Activated T-cell treated with anti-CD3 and anti-CD28 coated beads, Interleukin-2, amount 50 U/mL, for 24 hours (primary cell): ENCODE data around the gene CLASP1.
"Not testable (repeated sequence)": the region's sequence is repeated elsewhere in the genome, so short reads cannot be mapped to it uniquely, and the experiment has no call there.

Experiments used
- DNase-seq: peaks from one replicate; pipeline ENCODE4 v3.0.0-alpha.2; 2020
- H3K27ac Mint-ChIP-seq: 2 replicates; pipeline ENCODE4 v1.8.0; 2020; ENCODE audit warnings: mild to moderate bottlenecking, mixed read lengths
- H3K27me3 Mint-ChIP-seq: 2 replicates; pipeline ENCODE4 v1.8.0; 2020; ENCODE audit warnings: mixed read lengths
- H3K36me3 Mint-ChIP-seq: 2 replicates; pipeline ENCODE4 v1.8.0; 2020; ENCODE audit warnings: low read depth, mixed read lengths
- H3K4me1 Mint-ChIP-seq: 2 replicates; pipeline ENCODE4 v1.8.0; 2020; ENCODE audit warnings: low read depth, mixed read lengths
- H3K4me3 Mint-ChIP-seq: 2 replicates; pipeline ENCODE4 v1.8.0; 2020; ENCODE audit warnings: mild to moderate bottlenecking, moderate library complexity, mixed read lengths
- H3K9me3 Mint-ChIP-seq: 2 replicates; pipeline ENCODE4 v1.8.0; 2020; ENCODE audit warnings: mixed read lengths

CLASP1 gene

GRCh38 chr2:121671621-121672020 is 22.4 kb upstream of the CLASP1 start:
- peaks cover 17% of the 10 kb centered on the region for H3K9me3 Mint-ChIP-seq
- DNase-seq, H3K27ac Mint-ChIP-seq, H3K4me1 Mint-ChIP-seq, H3K27me3 Mint-ChIP-seq, H3K4me3 Mint-ChIP-seq, H3K36me3 Mint-ChIP-seq: not testable (repeated sequence)

GRCh38 chr2:121670181-121670580 is 20.9 kb upstream of the CLASP1 start:
- peaks cover 13% of the 10 kb centered on the region for H3K9me3 Mint-ChIP-seq
- H3K27me3 Mint-ChIP-seq = no peaks in the 10 kb centered on the region
- H3K27ac Mint-ChIP-seq = no peak overlapping the region
- no peaks in the 10 kb centered on the region for H3K36me3 Mint-ChIP-seq
- no peak overlapping the region for H3K4me3 Mint-ChIP-seq
- H3K4me1 Mint-ChIP-seq = peaks cover 2% of the 10 kb centered on the region
- DNase-seq = no peak

DNA sequence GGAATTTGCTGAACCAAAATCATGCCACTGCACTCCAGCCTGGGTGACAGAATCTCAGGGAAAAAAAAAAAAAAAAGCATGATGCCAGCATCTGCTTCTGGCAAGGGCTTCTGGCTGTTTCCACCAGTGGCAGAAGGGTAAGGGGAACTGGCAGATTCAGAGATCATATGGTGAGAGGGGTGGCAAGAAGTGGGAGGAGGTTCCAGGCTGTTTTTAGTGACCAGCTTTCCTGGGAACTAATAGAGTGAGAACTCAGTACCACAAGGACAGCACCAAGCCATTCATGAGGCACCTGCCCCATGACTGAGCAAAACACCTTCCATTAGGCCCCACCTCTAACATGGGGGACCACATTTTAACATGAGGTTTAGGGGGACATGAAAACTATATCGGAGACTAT is 18.4 kb upstream of the CLASP1 start:
- Mint-ChIP-seq H3K4me1 (peaks cover 4% of the 10 kb centered on the region), H3K4me3 (no peak overlapping the region), H3K36me3 (no peaks in the 10 kb centered on the region), H3K27ac (no peak overlapping the region), H3K9me3 (peaks cover 9% of the 10 kb centered on the region), H3K27me3 (no peaks in the 10 kb centered on the region)
- no peak for DNase-seq

DNA sequence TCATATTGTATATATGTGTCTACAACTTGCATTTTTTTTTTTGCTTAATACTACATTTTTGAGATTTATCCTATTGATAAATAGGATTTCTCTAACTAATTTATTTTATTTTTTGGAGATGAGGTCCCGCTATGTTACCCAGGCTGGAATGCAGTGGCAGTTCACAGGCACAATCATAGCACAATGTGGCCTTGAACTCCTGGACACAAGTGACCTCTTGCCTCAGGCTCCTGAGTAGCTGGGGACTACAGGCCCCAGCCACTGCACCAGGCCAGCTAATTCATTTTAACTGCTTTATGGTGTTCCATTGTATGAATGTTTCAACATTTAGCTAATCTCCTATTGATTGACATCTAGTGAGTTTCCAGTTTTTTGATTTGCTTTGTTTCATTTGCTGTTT is 16.8 kb upstream of the CLASP1 start:
- Mint-ChIP-seq H3K27ac (no peak overlapping the region), H3K9me3 (peaks cover 3% of the 10 kb centered on the region), H3K36me3 (peaks cover 6% of the 10 kb centered on the region), H3K27me3 (no peaks in the 10 kb centered on the region), H3K4me3 (no peak overlapping the region), H3K4me1 (peaks cover 8% of the 10 kb centered on the region)
- DNase-seq = no peak

DNA sequence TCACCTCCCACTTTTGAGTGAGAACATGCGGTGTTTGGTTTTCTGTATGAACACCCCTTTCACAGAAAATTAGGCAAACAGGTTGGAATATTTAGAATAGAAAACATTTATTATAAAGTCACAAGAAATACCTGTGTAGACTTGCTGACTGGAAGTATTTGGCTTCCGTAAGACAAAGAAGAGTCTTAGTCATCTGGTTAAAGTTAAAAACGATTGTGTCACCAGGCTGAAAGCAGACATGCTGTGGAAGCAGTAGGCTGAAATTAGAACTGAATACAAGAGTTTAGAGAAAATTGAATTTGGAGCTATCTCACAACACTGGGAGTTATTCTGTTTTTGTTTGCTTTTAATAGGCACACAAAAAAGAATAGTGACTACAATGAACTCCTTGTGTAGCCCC is 16.2 kb upstream of the CLASP1 start:
- Mint-ChIP-seq H3K27ac (no peak overlapping the region), H3K27me3 (no peaks in the 10 kb centered on the region), H3K9me3 (no peaks in the 10 kb centered on the region), H3K36me3 (peaks cover 6% of the 10 kb centered on the region), H3K4me3 (no peak overlapping the region), H3K4me1 (peaks cover 8% of the 10 kb centered on the region)
- DNase-seq = no peak

- no peak overlapping the region for H3K27ac Mint-ChIP-seq
- DNase-seq = no peak
- peaks cover 6% of the 10 kb centered on the region for H3K36me3 Mint-ChIP-seq
- H3K4me3 Mint-ChIP-seq = no peak overlapping the region
- H3K4me1 Mint-ChIP-seq = peaks cover 8% of the 10 kb centered on the region
- no peaks in the 10 kb centered on the region for H3K27me3 Mint-ChIP-seq
- H3K9me3 Mint-ChIP-seq = no peaks in the 10 kb centered on the region
Observed at GRCh38 chr2:121664713-121665112, 15.5 kb upstream of the CLASP1 start.

DNA sequence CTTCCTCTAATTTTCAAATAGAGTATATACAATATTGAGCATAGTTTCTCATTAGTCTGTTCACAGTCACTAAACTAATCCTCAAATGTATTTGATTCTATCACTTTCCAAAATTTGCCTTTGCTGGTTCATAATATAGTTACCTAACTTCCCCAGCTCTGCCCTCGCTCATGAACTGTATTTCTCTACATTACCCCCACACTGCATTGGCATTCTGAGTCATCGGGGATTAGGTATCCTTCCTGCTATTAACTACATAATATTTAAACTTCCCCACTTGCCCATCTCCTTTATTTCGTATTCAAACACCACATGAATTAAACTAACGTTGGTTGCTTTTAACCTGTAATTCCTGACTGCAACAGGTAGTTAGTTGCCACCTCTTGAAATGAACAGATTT is 14.8 kb upstream of the CLASP1 start:
- Mint-ChIP-seq H3K4me1 (peaks cover 8% of the 10 kb centered on the region), H3K27ac (no peak overlapping the region), H3K27me3 (no peaks in the 10 kb centered on the region), H3K36me3 (peaks cover 7% of the 10 kb centered on the region), H3K9me3 (no peaks in the 10 kb centered on the region), H3K4me3 (no peak overlapping the region)
- no peak for DNase-seq

GRCh38 chr2:121663434-121663833 is 14.2 kb upstream of the CLASP1 start:
- Mint-ChIP-seq H3K36me3 (peaks cover 13% of the 10 kb centered on the region), H3K4me3 (no peak overlapping the region), H3K9me3 (no peaks in the 10 kb centered on the region), H3K27ac (no peak overlapping the region), H3K4me1 (peaks cover 13% of the 10 kb centered on the region), H3K27me3 (no peaks in the 10 kb centered on the region)
- no peak for DNase-seq

GRCh38 chr2:121662656-121663055 is 13.4 kb upstream of the CLASP1 start:
- Mint-ChIP-seq H3K27ac (no peak overlapping the region), H3K4me3 (no peak overlapping the region), H3K36me3 (peaks cover 18% of the 10 kb centered on the region), H3K4me1 (peaks cover 19% of the 10 kb centered on the region), H3K27me3 (no peaks in the 10 kb centered on the region), H3K9me3 (no peaks in the 10 kb centered on the region)
- DNase-seq = no peak

DNA sequence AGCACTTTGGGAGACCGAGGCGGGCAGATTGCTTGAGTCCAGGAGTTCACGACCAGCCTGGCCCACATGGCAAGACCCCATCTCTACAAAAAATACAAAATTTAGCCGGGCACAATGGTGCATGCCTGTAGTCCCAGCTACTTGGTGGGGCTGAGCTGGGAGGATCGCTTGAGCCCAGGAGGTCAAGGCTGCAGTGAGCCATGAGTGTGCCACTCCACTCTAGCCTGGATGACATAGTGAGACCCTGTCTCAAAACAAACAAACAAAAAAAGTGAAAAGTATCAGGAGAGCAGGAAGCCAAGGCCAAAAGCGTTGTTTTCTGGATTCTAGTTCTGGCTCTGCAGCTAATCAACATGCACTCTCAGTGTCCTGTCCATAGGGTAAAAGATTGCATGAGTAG is 10.7 kb upstream of the CLASP1 start:
- Mint-ChIP-seq H3K27me3 (no peaks in the 10 kb centered on the region), H3K9me3 (no peaks in the 10 kb centered on the region), H3K4me1 (peaks cover 18% of the 10 kb centered on the region), H3K4me3 (no peak overlapping the region), H3K36me3 (peaks cover 20% of the 10 kb centered on the region), H3K27ac (peak overlapping the region; percentile 18)
- no peak for DNase-seq

DNA sequence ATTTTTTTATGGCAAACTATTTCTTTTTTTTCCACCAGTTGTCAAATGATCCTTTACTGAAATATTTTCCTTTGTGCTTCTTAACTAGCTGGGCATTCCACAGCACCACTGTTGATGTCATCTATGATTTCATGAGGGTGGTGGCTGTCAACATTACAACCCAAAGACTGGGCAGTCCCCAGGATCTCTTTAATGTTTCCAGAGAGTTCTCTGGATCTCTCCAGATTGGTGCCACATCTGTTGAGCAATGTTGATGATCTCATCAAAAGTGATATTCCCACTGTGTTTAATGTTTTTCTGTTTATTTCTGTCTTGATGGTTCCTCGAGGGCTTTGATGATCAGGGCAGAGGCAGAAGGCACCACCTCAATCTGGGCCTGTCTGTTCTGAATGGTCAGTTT is 9.1 kb upstream of the CLASP1 start:
- peaks cover 23% of the 10 kb centered on the region for H3K36me3 Mint-ChIP-seq

DNA sequence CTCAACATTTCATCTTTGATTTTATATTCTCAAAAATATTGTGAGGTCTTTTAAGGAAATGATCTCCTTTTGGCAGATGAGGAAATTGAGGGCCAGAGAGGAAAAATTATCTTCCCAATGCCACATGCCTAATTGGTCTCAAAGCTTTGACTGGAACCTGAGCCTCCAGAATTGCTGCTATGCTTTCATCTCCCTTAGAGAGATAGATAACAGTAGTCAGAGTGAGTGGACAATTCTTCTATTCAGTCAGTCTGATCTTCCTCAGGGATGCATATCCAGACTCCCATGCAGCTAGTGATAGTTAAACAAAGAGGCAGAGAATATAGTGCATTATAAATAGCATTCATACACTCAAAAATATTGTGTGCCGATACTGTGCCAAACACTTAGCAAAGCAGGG is 3.8 kb upstream of the CLASP1 start:
- no peak for DNase-seq
- no peaks in the 10 kb centered on the region for H3K9me3 Mint-ChIP-seq
- H3K4me3 Mint-ChIP-seq = no peak overlapping the region
- peaks cover 45% of the 10 kb centered on the region for H3K4me1 Mint-ChIP-seq
- H3K27ac Mint-ChIP-seq = peak overlapping the region; percentile 100
- H3K36me3 Mint-ChIP-seq = peaks cover 48% of the 10 kb centered on the region
- no peaks in the 10 kb centered on the region for H3K27me3 Mint-ChIP-seq

More for the DNA sequence above, 9.1 kb upstream of the CLASP1 start:
- H3K4me3 Mint-ChIP-seq, DNase-seq, H3K27me3 Mint-ChIP-seq, H3K9me3 Mint-ChIP-seq: not testable (repeated sequence)
- Mint-ChIP-seq H3K4me1 (peaks cover 29% of the 10 kb centered on the region), H3K27ac (peak overlapping the region; percentile 71)

DNA sequence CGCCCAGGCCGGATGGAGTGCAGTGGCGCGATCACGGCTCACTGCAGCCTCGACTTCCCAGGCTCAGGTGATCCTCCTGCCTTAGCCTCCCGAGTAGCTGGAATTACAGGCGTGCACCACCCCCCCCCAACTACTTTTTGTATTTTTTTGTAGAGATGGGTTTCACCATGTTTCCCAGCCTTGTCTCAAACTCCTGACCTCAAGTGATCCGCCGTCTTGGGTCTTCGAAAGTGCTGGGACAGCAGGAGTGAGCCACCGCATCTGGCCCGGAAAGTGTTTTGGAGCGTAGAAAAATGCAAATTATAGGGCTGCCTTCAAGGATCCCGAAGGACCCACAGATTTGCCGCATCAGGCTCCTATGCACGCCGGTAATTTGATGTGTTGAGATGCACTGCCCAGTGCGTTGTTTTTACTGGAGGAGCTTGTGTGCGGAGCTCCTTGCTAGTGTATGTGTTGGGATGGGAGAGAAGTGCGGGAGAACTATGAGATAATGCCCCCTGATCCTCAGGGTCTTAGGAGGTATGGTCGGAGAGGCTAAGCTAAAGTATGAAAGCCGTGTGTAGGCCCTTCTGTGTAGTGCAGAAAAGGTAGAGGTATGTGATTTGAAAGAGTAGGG is 1.2 kb upstream of the CLASP1 start:
- Mint-ChIP-seq H3K4me1 (peaks cover 59% of the 10 kb centered on the region), H3K27ac (peak overlapping the region; percentile 100), H3K9me3 (no peaks in the 10 kb centered on the region), H3K4me3 (peak overlapping the region; percentile 91), H3K27me3 (no peaks in the 10 kb centered on the region), H3K36me3 (peaks cover 57% of the 10 kb centered on the region)
- DNase-seq = no peak

DNA sequence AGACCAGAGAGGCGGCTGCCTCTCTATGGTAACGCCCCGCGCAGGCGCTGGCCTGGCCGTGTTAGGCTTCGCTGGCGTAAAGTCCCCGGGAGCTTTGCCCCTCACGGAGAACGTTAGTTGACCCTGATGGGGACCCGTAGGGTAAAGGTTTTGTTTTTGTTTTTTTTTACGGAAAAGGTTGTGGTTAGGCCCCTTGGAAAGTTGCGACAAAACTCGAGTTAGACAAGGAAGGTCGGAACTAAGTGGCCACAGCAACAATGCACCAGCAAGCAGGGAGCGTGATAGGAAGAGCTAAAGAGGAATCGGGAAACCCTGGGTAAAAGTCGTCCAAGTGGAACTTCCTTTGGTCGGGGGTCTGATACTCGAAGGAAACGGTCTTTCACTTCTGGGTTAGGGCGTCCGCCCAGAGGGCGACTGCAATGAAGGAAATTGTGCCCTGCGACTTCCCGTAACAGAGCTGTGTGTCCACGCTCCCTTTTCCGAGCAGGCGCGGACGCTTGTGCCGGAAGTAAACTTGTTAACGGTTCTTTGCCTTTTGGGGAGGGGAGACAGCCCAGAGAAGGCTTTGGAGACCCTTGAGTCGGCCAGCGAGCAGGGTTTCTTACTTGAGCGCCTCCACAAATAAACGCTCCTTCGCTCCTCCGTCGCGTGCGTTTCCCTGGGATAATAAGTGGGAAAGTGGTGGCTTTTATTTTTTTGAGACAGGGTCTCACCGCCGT is 493 bp upstream of the CLASP1 start:
- no peaks in the 10 kb centered on the region for H3K9me3 Mint-ChIP-seq
- DNase-seq = peak; percentile 92
- H3K36me3 Mint-ChIP-seq = peaks cover 56% of the 10 kb centered on the region
- H3K4me1 Mint-ChIP-seq = peaks cover 64% of the 10 kb centered on the region
- peak overlapping the region; percentile 91 for H3K4me3 Mint-ChIP-seq
- H3K27me3 Mint-ChIP-seq = no peaks in the 10 kb centered on the region
- H3K27ac Mint-ChIP-seq = peak overlapping the region; percentile 100
